K562 (cell line): ENCODE data around the gene ATAD2B.
"Not testable (repeated sequence)": the region's sequence is repeated elsewhere in the genome, so short reads cannot be mapped to it uniquely, and the experiment has no call there.

Experiments
- RAD21 ChIP-seq, 2 experiments: fragments of 250-450 bp in 1 of 2; fragments of 450-650 bp in 1 of 2; sonication (Bioruptor Pico) in 1 of 2; formaldehyde crosslinking in 1 of 2; IDR thresholded peaks in 1 of 2; conservative IDR thresholded peaks in 1 of 2; 2 replicates each; pipeline versions ENCODE4 v1.4.0 to v1.8.0; 2020 to 2022; ENCODE audit warnings: mild to moderate bottlenecking in 2 of 2, moderate library complexity in 1 of 2
- RAD51 ChIP-seq: fragments of 450-650 bp; IDR thresholded peaks from 2 replicates; pipeline ENCODE4 v1.7.1; 2016; ENCODE audit warnings: low read depth, mild to moderate bottlenecking, borderline replicate concordance

DNA sequence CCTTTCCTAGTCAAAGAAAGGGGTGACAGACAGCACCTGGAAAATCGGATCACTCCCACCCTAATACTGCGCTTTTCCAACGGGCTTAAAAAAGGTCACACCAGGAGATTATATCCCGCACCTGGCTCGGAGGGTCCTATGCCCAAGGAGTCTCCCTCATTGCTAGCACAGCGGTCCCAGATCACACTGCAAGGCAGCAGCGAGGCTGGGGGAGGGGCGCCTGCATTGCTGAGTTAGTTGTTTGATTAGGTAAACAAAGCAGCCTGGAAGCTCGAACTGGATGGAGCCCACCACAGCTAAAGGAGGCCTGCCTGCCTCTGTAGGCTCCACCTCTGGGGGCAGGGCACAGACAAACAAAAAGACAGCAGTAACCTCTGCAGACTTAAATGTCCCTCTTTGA lies 190.1 kb downstream of the ATAD2B start:
- not testable (repeated sequence) for TF ChIP-seq RAD21 (CRISPR knock-in tag; conservative IDR thresholded peaks at IDR 0.05 in 1 of 2, IDR thresholded peaks at IDR 0.05 in 1 of 2); RAD51
